GM12878 (cell line): ENCODE measurements around the gene EIF4H. TPM values are rescaled to one million over a fixed set of nuclear protein-coding genes. Genes with fewer than 3 reads are reported as not detected.

ENCODE experiments used
- ATAC-seq: fragments of 200-7000 bp; cut with Tn5 transposase; 3 replicates; pipeline ENCODE4 v1.9.1; 2020; ENCODE audit warnings: mild to moderate bottlenecking, moderate library complexity
- BruUV-seq: library from RNA; stranded (reverse); fragments of 400-500 nt; replicated peaks from 2 replicates; lab custom pipeline; 2021; lab: Mats Ljungman, UMichigan
- CTCF ChIA-PET: fragments of 300-600 bp; sonication (Branson Sonifier 250); formaldehyde crosslinking; extraction: SDS; loops from one replicate; lab custom pipeline; 2021; ENCODE audit warnings: inconsistent platforms; lab: Yijun Ruan, JAX
- POLR2A ChIA-PET: fragments of 350-600 bp; formaldehyde crosslinking; extraction: SDS; loops from one replicate; lab custom pipeline; 2021; ENCODE audit warnings: inconsistent platforms; lab: Charles Lee
- RAD21 ChIA-PET: fragments of 300-600 bp; sonication (Branson Sonifier 250); formaldehyde crosslinking; loops from one replicate; lab custom pipeline; 2023; ENCODE audit warnings: antibody characterized with exemption; ENCODE audit not compliant: unreplicated experiment; lab: Charles Lee
- SMC1A ChIA-PET: fragments of 300-600 bp; sonication (Branson Sonifier 250); formaldehyde crosslinking; loops from one replicate; lab custom pipeline; 2023; ENCODE audit not compliant: unreplicated experiment, uncharacterized antibody; lab: Charles Lee
- DNase-seq: peaks from one replicate; pipeline ENCODE4 v3.0.0-alpha.2; 2011; ENCODE audit warnings: low read depth, low spot score
- FAIRE-seq: peaks from 3 replicates; lab custom pipeline; 2011; peaks lifted over from hg19 to GRCh38; lab: Jason Lieb, UNC
- H2AFZ ChIP-seq: 2 replicates; pipeline ENCODE4 v1.6.0; 2011; ENCODE audit warnings: low read depth, low read length, control low read depth; ENCODE audit not compliant: control insufficient read depth
- H3K27ac ChIP-seq: 2 replicates; pipeline ENCODE4 v1.5.1; 2011; ENCODE audit warnings: control low read depth; ENCODE audit not compliant: control insufficient read depth, insufficient read depth
- H3K27me3 ChIP-seq, 2 experiments: replicated peaks in 1 of 2; 2 replicates each; pipeline versions ENCODE4 v1.6.0 to v1.6.1; 2011; ENCODE audit warnings: low read length in 1 of 2; ENCODE audit not compliant: control insufficient read depth in 2 of 2, insufficient read depth in 2 of 2
- H3K36me3 ChIP-seq, 2 experiments: 2 replicates each; pipeline ENCODE4 v1.5.1; 2011; ENCODE audit warnings: low read length in 1 of 2; ENCODE audit not compliant: control insufficient read depth in 2 of 2, insufficient read depth in 2 of 2
- H3K4me1 ChIP-seq: 2 replicates; pipeline ENCODE4 v1.6.1; 2011; ENCODE audit warnings: mild to moderate bottlenecking, low read length, moderate library complexity, mixed read lengths; ENCODE audit not compliant: control insufficient read depth, insufficient read depth
- H3K4me2 ChIP-seq: 2 replicates; pipeline ENCODE4 v1.6.0; 2011; ENCODE audit warnings: control low read depth; ENCODE audit not compliant: control insufficient read depth, insufficient read depth
- H3K4me3 ChIP-seq: fragments of 200-600 bp; sonication (generic); 2 replicates; pipeline ENCODE4 v1.5.1; 2016
- H3K79me2 ChIP-seq: 2 replicates; pipeline ENCODE4 v1.6.0; 2011; ENCODE audit warnings: low read length; ENCODE audit not compliant: control insufficient read depth, insufficient read depth
- H3K9ac ChIP-seq: 2 replicates; pipeline ENCODE4 v1.8.0; 2011; ENCODE audit warnings: low read length, control low read depth, mixed read lengths; ENCODE audit not compliant: control insufficient read depth, insufficient read depth
- H3K9me3 ChIP-seq: replicated peaks from 3 replicates; pipeline ENCODE4 v1.5.1; 2011; ENCODE audit warnings: mild to moderate bottlenecking, low read length; ENCODE audit not compliant: control insufficient read depth, insufficient read depth
- H4K20me1 ChIP-seq: 2 replicates; pipeline ENCODE4 v1.6.0; 2011; ENCODE audit not compliant: control insufficient read depth, insufficient read depth
- BHLHE40 ChIP-seq, 2 experiments: fragments of 450-650 bp in 1 of 2; IDR thresholded peaks; 2 replicates each; pipeline ENCODE4 v1.6.1; 2011 to 2017; ENCODE audit warnings: low read depth in 2 of 2, borderline replicate concordance in 1 of 2, improper control_type of control experiment in 1 of 2, low read length in 1 of 2, mild to moderate bottlenecking in 1 of 2
- EGR1 ChIP-seq, 2 experiments: IDR thresholded peaks; 1 replicate in 1 of 2; 2 replicates in 1 of 2; pipeline ENCODE4 v1.6.1; 2011 to 2012; ENCODE audit warnings: low read depth in 2 of 2, low read length in 2 of 2, borderline replicate concordance in 1 of 2, mild to moderate bottlenecking in 1 of 2, moderate library complexity in 1 of 2
- POLR2A ChIP-seq: IDR thresholded peaks from 2 replicates; pipeline ENCODE4 v1.6.1; 2011; ENCODE audit warnings: low read depth, mild to moderate bottlenecking, low read length
- SMAD5 ChIP-seq: IDR thresholded peaks from 2 replicates; pipeline ENCODE4 v1.6.1; 2016; ENCODE audit warnings: antibody characterized with exemption, low read depth
- ZBED1 ChIP-seq: IDR thresholded peaks from 2 replicates; pipeline ENCODE4 v1.6.1; 2016; ENCODE audit warnings: borderline replicate concordance
- ZBTB33 ChIP-seq: fragments of 450-650 bp; IDR thresholded peaks from 2 replicates; pipeline ENCODE4 v1.6.1; 2017; ENCODE audit warnings: mild to moderate bottlenecking
- WGBS: methylation state at CpG from one replicate; pipeline ENCODE4 v1.1.6; 2016; ENCODE audit warnings: low lambda C conversion rate; ENCODE audit not compliant: insufficient replicate concordance, insufficient coverage; ENCODE audit errors: missing lambda C conversion rate; 5-methylcytosine and 5-hydroxymethylcytosine counted together
- in situ Hi-C: fragments of 300-500 bp; cut with MboI; formaldehyde crosslinking; loops from 9 replicates; pipeline ENCODE4 v1.14.3; 2018; ENCODE audit warnings: mixed read lengths
- intact Hi-C: fragments of 100-400 bp; cut with micrococcal nuclease; formaldehyde crosslinking; loops from one replicate; pipeline ENCODE4 v1.14.2; 2022; ENCODE audit not compliant: unreplicated experiment
- polyA plus RNA-seq, 11 experiments: library from polyadenylated mRNA; depleted of rRNA in 4 of 11; unstranded in 6 of 11; stranded (reverse) in 5 of 11; fragments of >200 nt; fragmentation: Nextera tagmentation in 4 of 11; fragmentation: Illumina TruSeq in 1 of 11; extraction: Ambion mirVana in 4 of 11; extraction: Trizol in 1 of 11; gene quantifications; 1 replicate in 1 of 11; 2 replicates in 10 of 11; pipeline versions ENCODE4 v1.2.1 to v1.2.3, GENCODE V29; 2011 to 2016; ENCODE audit warnings: inconsistent platforms in 2 of 11, missing spikeins in 2 of 11, low read depth in 1 of 11
- total RNA-seq, 4 experiments: library from RNA; depleted of rRNA in 3 of 4; stranded (reverse); fragments of >200 nt in 3 of 4; fragmentation: Illumina TruSeq in 1 of 4; extraction: Trizol in 1 of 4; gene quantifications; 2 replicates each; pipeline versions ENCODE4 v1.2.1 to v1.2.3, GENCODE V29; 2013 to 2021

EIF4H gene
- total and polyA plus RNA-seq, 10 of the 15 experiments (the other 5 are each of a cell fraction or from before 2014, with no cell fraction given): 9.9 to 443 (median 258) TPM

DNA sequence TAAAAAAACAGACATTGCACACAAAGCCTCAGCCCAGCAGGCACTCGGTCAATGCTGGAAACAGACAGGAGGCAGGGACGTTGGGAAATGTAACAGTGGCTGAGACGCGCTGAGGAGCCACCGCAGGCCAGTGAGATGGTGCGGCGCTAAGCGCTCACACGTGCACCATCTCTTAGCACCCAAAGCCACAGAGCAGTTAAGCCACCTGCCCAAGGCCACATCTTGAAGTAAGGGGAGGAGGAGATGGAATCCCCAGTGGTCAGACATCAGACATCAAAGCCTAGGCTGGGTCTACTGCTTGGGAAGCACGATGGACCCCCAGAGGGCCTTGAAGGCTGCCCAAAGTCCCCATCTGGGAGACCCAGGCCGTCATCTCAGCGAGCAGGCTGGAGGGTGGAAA is 51.2 kb downstream of the EIF4H start:
- DNase-seq: no peak
- 0 out of 2 replicates have a peak, but pooled peaks have one; percentile 33 for TF ChIP-seq ZBTB33
- TF ChIP-seq SMAD5: 0 out of 2 replicates have a peak, but pooled peaks have one; percentile 9
- no peak for TF ChIP-seq EGR1 (IDR thresholded peaks at IDR 0.05; ENCODE audit: borderline replicate concordance in 1 of 2, low read depth in 2 of 2, low read length in 2 of 2)
- TF ChIP-seq ZBED1: peak; percentile 15; the same call in 1 of the 2 replicates
- TF ChIP-seq BHLHE40 (IDR thresholded peaks at IDR 0.05; ENCODE audit: borderline replicate concordance in 1 of 2, low read depth in 2 of 2, low read length in 1 of 2): peak in 1 of 2 experiments; percentile 46; a peak in 2 of 4 replicates
- TF ChIP-seq POLR2A: peak; percentile 53
- Histone ChIP-seq H3K27ac (no peak overlapping the region), H3K4me3 (no peak overlapping the region), H2AFZ (no peak overlapping the region), H3K4me2 (no peak overlapping the region), H4K20me1 (no peaks in the 10 kb centered on the region), H3K4me1 (peaks cover 25% of the 10 kb centered on the region), H3K36me3 (peaks cover 27 to 32% of the 10 kb centered on the region in 2 experiments), H3K79me2 (no peaks in the 10 kb centered on the region; the same call in 1 of the 2 replicates), H3K9me3 (no peaks in the 10 kb centered on the region; the same call in 2 of the 3 replicates), H3K27me3 (no peaks in the 10 kb centered on the region), H3K9ac (no peak overlapping the region)
- no peak for ATAC-seq
- FAIRE-seq: no peak
- BruUV-seq: TSS peak; percentile 30
- CTCF ChIA-PET: no interaction called here
- SMC1A ChIA-PET: no interaction called here
- intact Hi-C loops (no loop called here), in situ Hi-C loops (no loop called here)
- WGBS: 82% methylated on average over 12 of the region's 12 CpGs
- POLR2A ChIA-PET: no interaction called here
- RAD21 ChIA-PET: no interaction called here
